Dermis lymphatic vessel endothelial cell (primary cell): ENCODE measurements around the gene PRPS1. TPM values are rescaled to one million over a fixed set of nuclear protein-coding genes. Genes with fewer than 3 reads are reported as not detected.

ENCODE experiments used
- total RNA-seq: library from RNA; depleted of rRNA; stranded (reverse); fragments of >200 nt; gene quantifications from 2 replicates; pipeline ENCODE4 v1.2.1, GENCODE V29; 2014

Gene PRPS1
- 19.6 and 21.7 TPM in 2 replicates for total RNA-seq

GRCh38 chrX:107627838-107628661 lies at the start of gene PRPS1:
Gene PRPS1, plus strand, starts transcription at chrX:107628510. Its CDS starts 119 bp downstream, at chrX:107628629.

Other genes with a start within 250 kb of the PRPS1 start
- not detected in 2 replicates for gene FRMPD3, start 178.9 kb upstream of the PRPS1 start, total RNA-seq
- gene TSC22D3, start 147.3 kb downstream of the PRPS1 start, total RNA-seq: 21.5 and 23.0 TPM in 2 replicates
- gene NCBP2L, start 149.2 kb downstream of the PRPS1 start, total RNA-seq: not detected in 2 replicates
- 32.5 and 53.3 TPM in 2 replicates for gene MID2, start 197.4 kb downstream of the PRPS1 start, total RNA-seq